ENCODE measurements around the gene OR5AU1. TPM values are rescaled to one million over a fixed set of nuclear protein-coding genes. Genes with fewer than 3 reads are reported as not detected.
"Not testable (repeated sequence)": the region's sequence is repeated elsewhere in the genome, so short reads cannot be mapped to it uniquely, and the experiment has no call there.

Gene OR5AU1
- total RNA-seq, 1 donor from 2014 or later: not detected

DNA sequence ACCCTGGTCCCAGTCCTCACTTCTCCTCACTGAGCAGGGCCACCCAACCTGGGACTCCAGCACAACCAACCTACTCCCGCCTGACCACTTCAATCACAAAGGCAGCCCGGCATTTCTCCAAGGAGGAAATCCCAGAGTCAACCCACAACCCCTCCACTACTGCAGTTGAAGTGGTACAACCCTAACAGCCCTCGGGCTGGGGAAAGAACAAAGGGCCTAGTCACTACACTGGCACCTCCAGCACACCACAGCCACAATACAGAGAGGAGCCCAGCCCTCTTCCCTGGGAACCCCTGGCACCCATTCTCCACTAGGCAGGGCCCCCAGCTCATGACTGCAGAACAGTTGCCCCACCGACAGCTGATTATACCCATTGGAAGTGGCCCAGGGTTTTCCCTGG is 13.7 kb upstream of the OR5AU1 start:
- H3K4me3 Mint-ChIP-seq (ENCODE audit: unreplicated experiment): no peak overlapping the region
- H3K9me3 Mint-ChIP-seq (ENCODE audit: unreplicated experiment): peaks cover 17% of the 10 kb centered on the region
- peaks cover 37% of the 10 kb centered on the region for H3K27me3 Mint-ChIP-seq (ENCODE audit: unreplicated experiment)
- TF ChIP-seq, protein P1, sequence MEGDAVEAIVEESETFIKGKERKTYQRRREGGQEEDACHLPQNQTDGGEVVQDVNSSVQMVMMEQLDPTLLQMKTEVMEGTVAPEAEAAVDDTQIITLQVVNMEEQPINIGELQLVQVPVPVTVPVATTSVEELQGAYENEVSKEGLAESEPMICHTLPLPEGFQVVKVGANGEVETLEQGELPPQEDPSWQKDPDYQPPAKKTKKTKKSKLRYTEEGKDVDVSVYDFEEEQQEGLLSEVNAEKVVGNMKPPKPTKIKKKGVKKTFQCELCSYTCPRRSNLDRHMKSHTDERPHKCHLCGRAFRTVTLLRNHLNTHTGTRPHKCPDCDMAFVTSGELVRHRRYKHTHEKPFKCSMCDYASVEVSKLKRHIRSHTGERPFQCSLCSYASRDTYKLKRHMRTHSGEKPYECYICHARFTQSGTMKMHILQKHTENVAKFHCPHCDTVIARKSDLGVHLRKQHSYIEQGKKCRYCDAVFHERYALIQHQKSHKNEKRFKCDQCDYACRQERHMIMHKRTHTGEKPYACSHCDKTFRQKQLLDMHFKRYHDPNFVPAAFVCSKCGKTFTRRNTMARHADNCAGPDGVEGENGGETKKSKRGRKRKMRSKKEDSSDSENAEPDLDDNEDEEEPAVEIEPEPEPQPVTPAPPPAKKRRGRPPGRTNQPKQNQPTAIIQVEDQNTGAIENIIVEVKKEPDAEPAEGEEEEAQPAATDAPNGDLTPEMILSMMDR (IDR thresholded peaks at IDR 0.05): no peak
- H3K36me3 Mint-ChIP-seq (ENCODE audit: unreplicated experiment): peaks cover 3% of the 10 kb centered on the region
- no peak overlapping the region for H3K27ac Mint-ChIP-seq (ENCODE audit: unreplicated experiment)
- no peak for DNase-seq (ENCODE audit: extremely low spot score, unreplicated experiment)
- peaks cover 6% of the 10 kb centered on the region for H3K4me1 Mint-ChIP-seq (ENCODE audit: unreplicated experiment)

DNA sequence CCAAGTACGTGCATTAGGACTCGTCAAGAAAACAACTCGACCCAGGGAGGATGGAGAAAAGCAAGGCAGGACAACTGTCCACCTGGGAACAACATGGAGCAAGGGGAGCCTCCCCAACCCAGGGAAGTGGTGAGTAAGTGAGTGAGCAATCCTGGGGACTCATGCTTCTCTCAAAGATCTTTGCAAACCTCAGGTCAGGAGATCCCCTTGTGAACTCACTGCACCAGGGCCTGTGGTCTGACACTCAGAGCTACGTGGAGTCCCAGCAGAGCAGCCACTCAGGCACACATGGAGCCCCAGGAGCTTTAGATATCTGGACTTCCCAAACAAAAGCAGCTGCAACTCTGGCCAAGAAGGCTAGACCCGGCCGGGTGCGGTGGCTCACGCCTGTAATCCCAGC is 12.2 kb upstream of the OR5AU1 start:
- Mint-ChIP-seq H3K27ac (ENCODE audit: unreplicated experiment) (no peak overlapping the region), H3K36me3 (ENCODE audit: unreplicated experiment) (no peaks in the 10 kb centered on the region), H3K27me3 (ENCODE audit: unreplicated experiment) (peaks cover 33% of the 10 kb centered on the region), H3K4me1 (ENCODE audit: unreplicated experiment) (peaks cover 6% of the 10 kb centered on the region), H3K4me3 (ENCODE audit: unreplicated experiment) (no peak overlapping the region), H3K9me3 (ENCODE audit: unreplicated experiment) (peaks cover 11% of the 10 kb centered on the region)
- TF ChIP-seq, protein P1 (IDR thresholded peaks at IDR 0.05): no peak
- no peak for DNase-seq (ENCODE audit: extremely low spot score, unreplicated experiment)

DNA sequence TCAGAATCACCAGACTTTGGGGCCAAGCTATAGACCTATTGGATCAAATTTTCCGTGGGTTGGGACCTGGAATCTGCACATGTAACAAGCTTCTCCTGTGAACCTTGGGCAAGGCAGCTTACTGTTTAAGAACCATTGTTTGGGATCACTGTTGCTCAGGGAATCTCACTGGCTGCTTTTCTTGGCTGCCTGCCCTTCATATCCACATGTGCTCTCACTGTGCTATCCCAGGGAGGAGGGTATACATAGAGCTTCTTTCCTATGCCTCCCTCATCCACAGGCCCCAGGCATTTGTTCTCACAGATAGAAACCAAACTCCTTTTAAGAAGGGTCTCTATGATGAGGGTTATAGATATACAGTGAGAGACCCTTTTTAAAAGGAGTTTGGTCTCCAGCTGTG is 9.8 kb upstream of the OR5AU1 start:
- not testable (repeated sequence) for H3K4me1 Mint-ChIP-seq (ENCODE audit: unreplicated experiment); H3K4me3 Mint-ChIP-seq (ENCODE audit: unreplicated experiment); H3K27ac Mint-ChIP-seq (ENCODE audit: unreplicated experiment); H3K9me3 Mint-ChIP-seq (ENCODE audit: unreplicated experiment); H3K36me3 Mint-ChIP-seq (ENCODE audit: unreplicated experiment); DNase-seq (ENCODE audit: extremely low spot score, unreplicated experiment)
- peaks cover 40% of the 10 kb centered on the region for H3K27me3 Mint-ChIP-seq (ENCODE audit: unreplicated experiment)

DNA sequence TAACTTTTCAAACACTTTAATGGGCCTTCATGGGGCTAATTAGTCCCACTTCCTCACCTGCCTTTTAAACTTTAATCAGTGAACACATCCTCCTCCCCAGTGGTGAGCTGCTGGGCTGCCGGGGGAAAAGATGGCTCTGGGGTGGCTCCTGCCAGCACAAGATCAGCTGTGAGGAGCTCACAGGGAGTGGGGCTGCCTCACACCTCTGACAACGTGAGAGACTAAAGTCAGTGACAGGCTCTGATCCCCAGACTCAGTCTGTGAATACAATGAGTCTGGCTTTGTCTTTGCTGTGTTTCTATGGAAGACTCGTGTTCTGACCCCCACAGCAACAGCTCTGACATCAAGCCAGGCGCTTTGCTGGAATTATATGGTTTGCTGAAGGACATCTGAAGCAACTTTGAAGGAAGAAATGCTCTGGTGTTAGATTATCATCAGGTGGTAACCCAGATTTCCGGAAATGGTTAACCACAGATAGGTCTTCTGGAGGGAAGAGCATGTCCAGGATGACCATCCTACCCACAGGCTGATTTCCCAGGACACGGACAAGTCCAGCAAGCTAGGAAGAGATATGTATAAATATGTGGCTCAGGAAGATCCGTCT is 9.2 kb upstream of the OR5AU1 start:
- H3K27me3 Mint-ChIP-seq (ENCODE audit: unreplicated experiment): peaks cover 46% of the 10 kb centered on the region
- not testable (repeated sequence) for H3K4me1 Mint-ChIP-seq (ENCODE audit: unreplicated experiment); H3K9me3 Mint-ChIP-seq (ENCODE audit: unreplicated experiment); DNase-seq (ENCODE audit: extremely low spot score, unreplicated experiment); H3K27ac Mint-ChIP-seq (ENCODE audit: unreplicated experiment); H3K36me3 Mint-ChIP-seq (ENCODE audit: unreplicated experiment); H3K4me3 Mint-ChIP-seq (ENCODE audit: unreplicated experiment)

DNA sequence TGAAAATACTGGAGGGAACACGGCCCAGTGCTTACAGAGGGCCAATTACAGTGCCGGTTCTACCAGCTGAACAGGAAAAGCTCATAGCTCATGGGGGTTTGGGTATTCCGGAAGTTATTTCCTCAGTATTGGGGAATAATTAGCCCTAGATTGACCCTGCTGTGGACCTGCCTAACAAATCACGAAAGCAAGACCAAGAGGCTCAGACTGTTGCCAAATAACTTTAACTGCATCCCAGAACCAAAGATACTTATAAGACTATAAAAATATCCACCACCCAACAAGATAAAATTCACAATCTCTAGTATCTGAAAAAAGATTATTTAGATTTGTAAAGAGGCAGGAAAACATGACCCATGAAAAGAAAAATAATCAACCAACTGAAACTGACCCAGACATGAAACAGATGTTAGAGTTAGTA is 8.0 kb upstream of the OR5AU1 start:
- Mint-ChIP-seq H3K27ac (ENCODE audit: unreplicated experiment) (no peak overlapping the region), H3K9me3 (ENCODE audit: unreplicated experiment) (no peaks in the 10 kb centered on the region), H3K4me3 (ENCODE audit: unreplicated experiment) (no peak overlapping the region), H3K4me1 (ENCODE audit: unreplicated experiment) (peaks cover 6% of the 10 kb centered on the region), H3K36me3 (ENCODE audit: unreplicated experiment) (no peaks in the 10 kb centered on the region), H3K27me3 (ENCODE audit: unreplicated experiment) (peaks cover 47% of the 10 kb centered on the region)
- TF ChIP-seq, protein P1 (IDR thresholded peaks at IDR 0.05): no peak
- no peak for DNase-seq (ENCODE audit: extremely low spot score, unreplicated experiment)

DNA sequence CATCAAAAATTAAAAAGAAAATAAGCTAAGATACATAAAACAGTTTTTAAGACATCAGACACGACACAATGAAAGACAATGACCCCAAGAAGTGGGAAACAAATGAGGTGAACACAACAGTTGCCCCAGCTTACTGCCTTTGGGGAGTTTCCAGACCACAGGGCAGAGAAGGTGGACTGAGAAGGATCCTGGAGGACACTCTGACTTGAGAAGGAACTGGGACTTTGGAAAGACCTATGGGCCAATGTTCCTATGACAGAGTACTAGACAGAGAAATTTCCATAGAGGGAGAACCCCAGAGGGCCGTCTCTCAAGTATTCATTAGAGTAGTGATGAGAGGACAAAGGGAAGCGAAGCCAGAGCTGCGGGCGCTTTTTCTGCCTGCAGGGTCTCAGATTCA is 6.2 kb upstream of the OR5AU1 start:
- no peaks in the 10 kb centered on the region for H3K9me3 Mint-ChIP-seq (ENCODE audit: unreplicated experiment)
- TF ChIP-seq, protein P1 (IDR thresholded peaks at IDR 0.05): no peak
- H3K36me3 Mint-ChIP-seq (ENCODE audit: unreplicated experiment): no peaks in the 10 kb centered on the region
- H3K27me3 Mint-ChIP-seq (ENCODE audit: unreplicated experiment): peaks cover 52% of the 10 kb centered on the region
- DNase-seq (ENCODE audit: extremely low spot score, unreplicated experiment): no peak
- no peak overlapping the region for H3K4me3 Mint-ChIP-seq (ENCODE audit: unreplicated experiment)
- peaks cover 11% of the 10 kb centered on the region for H3K4me1 Mint-ChIP-seq (ENCODE audit: unreplicated experiment)
- no peak overlapping the region for H3K27ac Mint-ChIP-seq (ENCODE audit: unreplicated experiment)
